ENCODE data around the gene BYSL.
"Not testable (repeated sequence)": the region's sequence is repeated elsewhere in the genome, so short reads cannot be mapped to it uniquely, and the experiment has no call there.

Gene BYSL

DNA sequence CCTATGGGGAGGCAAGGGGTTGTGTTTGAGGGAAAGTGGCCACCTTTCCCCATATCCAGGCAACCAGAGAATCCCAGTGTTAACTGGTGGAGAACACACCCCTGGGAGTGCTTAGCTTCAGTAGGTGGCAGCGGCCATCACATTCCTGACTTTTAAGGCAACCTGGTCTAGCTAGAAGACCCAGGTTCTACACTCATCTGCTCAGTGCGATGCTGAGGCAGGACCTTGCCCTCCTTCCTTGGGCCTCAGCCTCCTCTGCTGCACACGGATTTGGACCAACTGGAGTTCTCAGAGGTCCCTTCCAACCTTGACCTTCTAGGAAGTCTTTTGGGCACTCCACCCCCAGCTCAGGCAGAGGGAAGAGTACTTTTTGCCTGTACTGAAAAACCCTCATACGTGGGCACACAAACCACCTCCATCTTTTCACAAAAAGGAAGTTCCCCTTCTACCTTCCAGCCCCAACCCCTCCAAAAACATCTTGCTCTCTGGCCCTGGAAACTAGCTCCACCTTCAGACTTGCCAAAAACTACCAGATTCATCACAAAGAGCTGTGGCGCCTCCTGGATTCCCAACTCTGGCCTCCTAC, 17.4 kb downstream of the BYSL start:
- Histone ChIP-seq H3K4me1 (ENCODE audit: control insufficient read depth, insufficient read depth, low read length) (peaks cover 46% of the 10 kb centered on the region), H3K9ac (ENCODE audit: low read length) (no peak overlapping the region), H3K9me3 (ENCODE audit: control insufficient read depth, low read length) (no peaks in the 10 kb centered on the region), H3K27me3 (ENCODE audit: control insufficient read depth, insufficient read depth, low read length) (no peaks in the 10 kb centered on the region), H3K4me3 (ENCODE audit: low read length) (no peak overlapping the region), H3K36me3 (ENCODE audit: control insufficient read depth, insufficient read depth, low read length) (peaks cover 15% of the 10 kb centered on the region)

DNA sequence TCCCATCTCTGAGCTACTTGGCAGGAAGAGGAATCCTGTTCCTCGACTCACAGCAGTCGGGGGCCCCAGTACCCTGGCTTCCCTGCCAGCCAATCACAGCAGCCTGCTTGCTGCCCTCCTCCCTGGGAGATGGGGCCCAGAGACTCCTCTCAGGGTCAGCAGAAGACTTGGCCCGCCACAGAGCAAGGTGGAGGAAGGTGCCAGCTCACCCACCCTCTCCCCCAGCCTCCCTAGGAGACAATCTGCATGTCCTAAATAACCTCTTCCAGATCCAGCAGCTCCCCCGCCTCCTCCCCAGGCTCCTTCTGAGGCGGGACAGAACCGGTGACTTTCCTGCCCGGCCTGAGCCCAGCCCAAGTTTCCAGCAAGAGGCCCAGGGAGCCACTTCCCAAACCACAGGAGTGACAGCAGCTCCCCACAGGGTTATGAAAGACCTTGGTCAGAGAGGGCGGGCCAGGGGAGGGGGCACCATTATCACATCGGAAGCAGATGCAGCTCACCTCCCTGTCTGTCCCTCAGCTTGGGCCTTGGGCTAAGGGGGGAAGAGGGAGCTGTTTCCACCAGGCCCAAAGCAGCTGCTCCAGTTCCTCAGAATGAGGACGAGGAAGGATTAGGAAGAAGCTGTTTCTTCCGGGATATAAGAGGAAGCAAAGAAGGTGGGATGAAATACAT, 18.0 kb downstream of the BYSL start:
- peaks cover 15% of the 10 kb centered on the region for H3K36me3 ChIP-seq (ENCODE audit: control insufficient read depth, insufficient read depth, low read length)
- no peak overlapping the region for H3K9ac ChIP-seq (ENCODE audit: low read length)
- H3K4me3 ChIP-seq (ENCODE audit: low read length): no peak overlapping the region
- peaks cover 46% of the 10 kb centered on the region for H3K4me1 ChIP-seq (ENCODE audit: control insufficient read depth, insufficient read depth, low read length)
- H3K27me3 ChIP-seq (ENCODE audit: control insufficient read depth, insufficient read depth, low read length): no peaks in the 10 kb centered on the region
- no peaks in the 10 kb centered on the region for H3K9me3 ChIP-seq (ENCODE audit: control insufficient read depth, low read length)

DNA sequence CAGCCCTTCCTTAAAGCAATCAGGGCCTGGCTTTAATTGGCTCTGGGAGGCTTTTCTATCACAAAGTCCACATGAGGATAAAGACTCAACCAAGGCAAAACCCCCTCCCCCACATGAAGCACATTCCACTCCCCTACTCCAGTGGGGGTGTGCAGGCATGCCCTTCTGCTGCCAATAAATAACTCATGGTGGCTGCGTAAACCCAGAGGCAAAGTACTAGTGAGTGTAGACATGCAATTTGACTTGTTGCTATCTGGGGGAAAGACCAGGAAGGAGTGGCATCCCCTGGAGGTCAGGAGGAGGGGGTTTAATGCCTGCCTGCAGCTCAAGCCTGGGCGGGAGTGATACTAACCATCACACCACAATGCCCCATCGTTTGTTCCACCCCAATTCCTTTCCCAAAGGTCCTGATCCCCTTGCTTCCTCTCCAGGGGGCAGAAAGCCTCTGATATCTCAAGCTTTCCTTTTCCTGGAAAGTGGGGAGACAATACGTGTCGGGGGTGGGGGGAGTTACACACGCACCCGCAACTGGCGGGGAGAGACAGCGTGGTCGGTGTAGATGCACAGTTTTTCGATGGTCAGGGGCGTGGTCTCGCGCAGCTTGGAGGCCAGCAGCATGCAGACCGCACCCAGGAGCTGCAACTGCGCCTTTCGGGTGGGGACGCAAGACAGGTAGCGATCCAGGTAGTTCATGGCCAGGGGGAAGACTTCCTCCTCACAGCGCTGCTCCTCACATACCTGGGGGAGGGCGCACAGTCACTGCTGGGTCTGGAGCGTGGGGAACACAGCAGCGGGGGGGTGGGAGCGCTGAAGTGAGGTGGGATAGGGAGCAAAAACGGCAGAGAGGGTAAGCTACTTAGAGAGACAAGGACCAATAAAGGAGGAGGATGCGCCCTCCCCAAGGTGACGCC, 18.8 kb downstream of the BYSL start:
- Histone ChIP-seq H3K27me3 (ENCODE audit: control insufficient read depth, insufficient read depth, low read length) (no peaks in the 10 kb centered on the region), H3K4me1 (ENCODE audit: control insufficient read depth, insufficient read depth, low read length) (peaks cover 46% of the 10 kb centered on the region), H3K4me3 (ENCODE audit: low read length) (peak overlapping the region; percentile 74), H3K9ac (ENCODE audit: low read length) (peak overlapping the region; percentile 68), H3K9me3 (ENCODE audit: control insufficient read depth, low read length) (no peaks in the 10 kb centered on the region), H3K36me3 (ENCODE audit: control insufficient read depth, insufficient read depth, low read length) (peaks cover 11% of the 10 kb centered on the region)

GRCh38 chr6:41940759-41941279, 19.5 kb downstream of the BYSL start:
- H3K9ac ChIP-seq (ENCODE audit: low read length): peak overlapping the region; percentile 68
- H3K36me3 ChIP-seq (ENCODE audit: control insufficient read depth, insufficient read depth, low read length): peaks cover 10% of the 10 kb centered on the region
- H3K9me3 ChIP-seq (ENCODE audit: control insufficient read depth, low read length): no peaks in the 10 kb centered on the region
- peak overlapping the region; percentile 74 for H3K4me3 ChIP-seq (ENCODE audit: low read length)
- peaks cover 46% of the 10 kb centered on the region for H3K4me1 ChIP-seq (ENCODE audit: control insufficient read depth, insufficient read depth, low read length)
- no peaks in the 10 kb centered on the region for H3K27me3 ChIP-seq (ENCODE audit: control insufficient read depth, insufficient read depth, low read length)

DNA sequence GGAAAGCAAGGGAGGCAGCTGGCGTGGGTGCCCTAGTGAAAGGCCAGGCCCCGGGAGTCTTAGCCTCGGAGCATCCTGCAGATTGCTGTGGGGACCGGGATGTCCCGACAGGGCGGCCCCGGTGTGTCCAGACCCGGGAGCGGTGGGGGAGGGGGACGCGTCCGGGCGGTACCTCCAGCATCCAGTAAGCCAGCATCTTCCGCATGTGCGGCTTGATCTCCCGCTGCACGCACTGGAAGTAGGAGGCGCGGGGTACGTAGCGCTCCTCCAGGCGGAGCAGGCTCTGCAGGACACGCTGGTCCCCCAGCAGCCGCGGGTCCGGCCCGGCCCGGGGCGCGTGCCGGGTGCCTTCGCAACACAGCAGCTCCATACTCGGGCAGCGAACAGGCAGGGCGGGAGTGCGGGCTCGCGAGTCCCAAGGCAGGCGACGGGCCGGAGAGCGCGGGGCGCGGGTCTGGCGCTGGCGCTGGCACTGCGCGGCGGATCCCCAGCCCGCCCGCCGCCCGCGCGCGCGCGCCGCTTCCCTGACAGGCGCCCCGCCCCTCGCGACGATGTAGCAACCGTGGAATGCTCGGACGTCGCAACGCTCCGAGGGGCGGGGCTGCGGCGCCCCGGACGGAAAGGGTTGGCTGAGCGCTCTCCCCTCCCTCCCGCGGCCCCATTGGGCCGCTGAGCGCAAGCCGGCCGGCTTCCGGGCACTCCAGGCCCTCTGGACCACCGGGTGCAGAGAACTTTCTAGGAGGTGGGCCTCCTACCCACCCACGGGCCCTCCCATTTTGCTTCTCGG, 20.2 kb downstream of the BYSL start, which contains the start of gene CCND3:
Gene CCND3 (minus strand): TSS at position 529 of the 787 bp plus-strand sequence. CDS start 159 bp downstream, at position 370.
- peak within 1 kb of the TSS; percentile 68 for H3K9ac ChIP-seq (ENCODE audit: low read length)

GRCh38 chr6:41942067-41942851, 21.0 kb downstream of the BYSL start:
- Histone ChIP-seq H3K9me3 (ENCODE audit: control insufficient read depth, low read length) (no peaks in the 10 kb centered on the region), H3K36me3 (ENCODE audit: control insufficient read depth, insufficient read depth, low read length) (no peaks in the 10 kb centered on the region), H3K9ac (ENCODE audit: low read length) (peak overlapping the region; percentile 45), H3K4me3 (ENCODE audit: low read length) (peak overlapping the region; percentile 16), H3K27me3 (ENCODE audit: control insufficient read depth, insufficient read depth, low read length) (no peaks in the 10 kb centered on the region), H3K4me1 (ENCODE audit: control insufficient read depth, insufficient read depth, low read length) (peaks cover 35% of the 10 kb centered on the region)

More for the DNA sequence above, 20.2 kb downstream of the BYSL start, which contains the start of gene CCND3:
- Histone ChIP-seq H3K9me3 (ENCODE audit: control insufficient read depth, low read length) (no peaks in the 10 kb centered on the region), H3K4me3 (ENCODE audit: low read length) (peak within 1 kb of the TSS; percentile 74), H3K36me3 (ENCODE audit: control insufficient read depth, insufficient read depth, low read length) (peaks cover 3% of the 10 kb centered on the region), H3K4me1 (ENCODE audit: control insufficient read depth, insufficient read depth, low read length) (peaks cover 42% of the 10 kb centered on the region), H3K27me3 (ENCODE audit: control insufficient read depth, insufficient read depth, low read length) (no peaks in the 10 kb centered on the region)

DNA sequence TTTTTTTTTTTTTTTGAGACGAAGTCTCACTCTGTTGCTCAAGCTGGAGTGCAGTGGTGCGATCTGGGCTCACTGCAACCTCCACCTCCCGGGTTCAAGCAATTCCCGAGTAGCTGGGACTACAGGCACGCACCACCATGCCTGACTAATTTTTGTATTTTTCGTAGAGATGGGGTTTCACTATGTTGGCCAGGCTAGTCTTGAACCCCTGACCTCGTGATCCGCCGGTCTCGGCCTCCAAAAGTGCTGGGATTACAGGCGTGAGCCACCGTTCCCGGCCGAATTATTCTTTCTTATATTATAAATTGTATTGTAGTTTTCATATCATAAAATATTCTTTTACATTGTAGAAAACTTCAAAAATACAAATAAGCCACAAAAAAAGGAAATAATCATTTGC, 21.6 kb downstream of the BYSL start:
- not testable (repeated sequence) for H3K27me3 ChIP-seq (ENCODE audit: control insufficient read depth, insufficient read depth, low read length); H3K9ac ChIP-seq (ENCODE audit: low read length); H3K4me3 ChIP-seq (ENCODE audit: low read length); H3K9me3 ChIP-seq (ENCODE audit: control insufficient read depth, low read length); H3K36me3 ChIP-seq (ENCODE audit: control insufficient read depth, insufficient read depth, low read length)
- H3K4me1 ChIP-seq (ENCODE audit: control insufficient read depth, insufficient read depth, low read length): peaks cover 29% of the 10 kb centered on the region

GRCh38 chr6:41943456-41943855, 22.2 kb downstream of the BYSL start:
- Histone ChIP-seq H3K4me3 (ENCODE audit: low read length) (no peak overlapping the region), H3K36me3 (ENCODE audit: control insufficient read depth, insufficient read depth, low read length) (no peaks in the 10 kb centered on the region), H3K27me3 (ENCODE audit: control insufficient read depth, insufficient read depth, low read length) (no peaks in the 10 kb centered on the region), H3K9me3 (ENCODE audit: control insufficient read depth, low read length) (no peaks in the 10 kb centered on the region), H3K4me1 (ENCODE audit: control insufficient read depth, insufficient read depth, low read length) (peaks cover 26% of the 10 kb centered on the region), H3K9ac (ENCODE audit: low read length) (no peak overlapping the region)

DNA sequence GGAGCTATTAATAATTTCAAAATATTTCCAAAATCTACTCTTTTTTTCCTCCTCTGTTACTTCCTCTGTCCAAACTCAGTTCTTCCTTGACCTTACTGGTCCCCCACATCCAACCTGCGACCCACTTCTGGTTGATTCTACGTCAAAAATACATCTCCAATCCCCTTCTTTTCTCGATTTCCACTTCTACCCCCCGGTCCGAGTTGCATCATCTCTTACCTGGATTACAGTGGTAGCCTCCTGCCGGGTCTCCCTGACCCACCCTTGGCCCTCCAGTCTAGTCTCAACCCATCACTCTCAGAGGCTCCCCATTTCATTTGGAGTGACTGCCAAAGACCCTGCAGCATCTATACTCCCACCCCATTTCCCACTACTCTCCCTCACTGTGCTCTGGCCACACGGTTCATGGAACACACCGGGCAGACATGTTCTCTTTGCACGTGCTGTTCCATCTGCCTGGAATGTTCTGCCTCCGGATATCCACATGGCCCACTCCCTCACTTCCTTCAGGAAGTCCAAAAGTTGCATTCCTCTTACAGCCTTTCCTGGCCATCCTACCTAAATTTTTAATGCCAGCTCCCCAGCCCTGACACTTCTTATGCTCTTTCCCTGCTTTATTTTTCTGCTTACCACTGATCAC, 26.4 kb downstream of the BYSL start:
- no peaks in the 10 kb centered on the region for H3K4me1 ChIP-seq (ENCODE audit: control insufficient read depth, insufficient read depth, low read length)
- H3K9me3 ChIP-seq (ENCODE audit: control insufficient read depth, low read length): no peaks in the 10 kb centered on the region
- H3K9ac ChIP-seq (ENCODE audit: low read length): no peak overlapping the region
- H3K4me3 ChIP-seq (ENCODE audit: low read length): no peak overlapping the region
- H3K27me3 ChIP-seq (ENCODE audit: control insufficient read depth, insufficient read depth, low read length): no peaks in the 10 kb centered on the region
- H3K36me3 ChIP-seq (ENCODE audit: control insufficient read depth, insufficient read depth, low read length): no peaks in the 10 kb centered on the region

DNA sequence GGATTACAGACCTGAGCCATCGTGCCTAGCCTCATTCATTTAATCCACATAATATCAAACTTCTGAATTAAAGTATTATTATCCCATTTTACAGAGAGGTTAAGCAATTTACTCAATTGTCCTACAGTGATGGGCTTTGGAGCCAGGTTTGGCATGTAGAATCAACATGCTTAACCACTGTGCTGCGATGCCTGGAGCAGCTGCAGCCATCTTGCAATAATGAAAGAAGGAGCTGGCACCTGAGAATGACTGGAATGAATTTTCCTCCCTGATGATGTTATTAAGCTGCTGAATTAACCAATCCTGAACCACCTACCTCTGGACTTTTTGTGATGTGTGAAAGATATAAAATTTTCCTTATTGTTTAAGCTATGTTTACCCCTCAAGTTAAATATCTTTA, 33.4 kb downstream of the BYSL start:
- H3K27me3 ChIP-seq (ENCODE audit: control insufficient read depth, insufficient read depth, low read length): no peaks in the 10 kb centered on the region
- no peak overlapping the region for H3K9ac ChIP-seq (ENCODE audit: low read length)
- no peak overlapping the region for H3K4me3 ChIP-seq (ENCODE audit: low read length)
- no peaks in the 10 kb centered on the region for H3K9me3 ChIP-seq (ENCODE audit: control insufficient read depth, low read length)
- no peaks in the 10 kb centered on the region for H3K4me1 ChIP-seq (ENCODE audit: control insufficient read depth, insufficient read depth, low read length)
- H3K36me3 ChIP-seq (ENCODE audit: control insufficient read depth, insufficient read depth, low read length): no peaks in the 10 kb centered on the region
